HepG2 (cell line): Measurements from ENCODE around the gene TIMM9. TPM values are rescaled to one million over a fixed set of nuclear protein-coding genes. Genes with fewer than 3 reads are reported as not detected.

Source experiments
- DNMT3B ChIP-seq: conservative IDR thresholded peaks from 2 replicates; pipeline ENCODE4 v1.6.1; 2016; ENCODE audit warnings: missing biosample characterization, control low read depth
- HMGXB4 ChIP-seq, 2 experiments: sonication (generic) in 1 of 2; formaldehyde crosslinking in 1 of 2; IDR thresholded peaks; 2 replicates each; pipeline versions ENCODE4 v1.4.0 to v1.6.1; 2018 to 2020; ENCODE audit warnings: missing genetic modification reagents in 2 of 2, borderline replicate concordance in 1 of 2, low read depth in 1 of 2, mild to moderate bottlenecking in 1 of 2, missing biosample characterization in 1 of 2
- HOXA9 ChIP-seq: sonication (generic); formaldehyde crosslinking; IDR thresholded peaks from 2 replicates; pipeline ENCODE4 v1.8.1; 2022; ENCODE audit warnings: missing genetic modification reagents, mild to moderate bottlenecking, moderate library complexity, borderline replicate concordance
- IKZF4 ChIP-seq: sonication (generic); formaldehyde crosslinking; IDR thresholded peaks from 2 replicates; pipeline ENCODE4 v1.5.1; 2020; ENCODE audit warnings: borderline replicate concordance, mild to moderate bottlenecking, low read depth, missing genetic modification reagents; ENCODE audit errors: not compliant biosample characterization
- KDM3A ChIP-seq: IDR thresholded peaks from 2 replicates; pipeline ENCODE4 v1.6.1; 2018; ENCODE audit warnings: low read depth, missing compliant biosample characterization
- MAFK ChIP-seq, 2 experiments: IDR thresholded peaks in 1 of 2; conservative IDR thresholded peaks in 1 of 2; 2 replicates each; pipeline ENCODE4 v1.6.1; 2011; ENCODE audit warnings: improper control_type of control experiment in 2 of 2, low read length in 2 of 2
- MXD1 ChIP-seq: sonication (generic); formaldehyde crosslinking; IDR thresholded peaks from 2 replicates; pipeline ENCODE4 v1.4.0; 2020; ENCODE audit warnings: mild to moderate bottlenecking, missing genetic modification reagents
- PAWR ChIP-seq: sonication (generic); formaldehyde crosslinking; IDR thresholded peaks from 2 replicates; pipeline ENCODE4 v1.4.0; 2020; ENCODE audit warnings: missing genetic modification reagents, mild to moderate bottlenecking, borderline replicate concordance
- PCBP1 ChIP-seq: fragments of 200-400 bp; formaldehyde crosslinking; IDR thresholded peaks from 2 replicates; pipeline ENCODE4 v1.6.1; 2017; ENCODE audit warnings: mild to moderate bottlenecking, low read depth, low read length, borderline replicate concordance
- PHF20 ChIP-seq: sonication (generic); formaldehyde crosslinking; IDR thresholded peaks from 2 replicates; pipeline ENCODE4 v1.5.0; 2020; ENCODE audit warnings: mild to moderate bottlenecking, missing genetic modification reagents
- RBM39 ChIP-seq: fragments of 200-400 bp; formaldehyde crosslinking; IDR thresholded peaks from one replicate; pipeline ENCODE4 v1.6.1; 2018; ENCODE audit warnings: antibody characterized with exemption, mild to moderate bottlenecking, low read depth, low read length; ENCODE audit not compliant: poor library complexity, severe bottlenecking
- REXO4 ChIP-seq: sonication (generic); formaldehyde crosslinking; IDR thresholded peaks from 2 replicates; pipeline ENCODE4 v1.8.0; 2022; ENCODE audit warnings: missing genetic modification reagents, mild to moderate bottlenecking, borderline replicate concordance
- RNF2 ChIP-seq: fragments of 450-650 bp; conservative IDR thresholded peaks from 2 replicates; pipeline ENCODE4 v1.6.1; 2016; ENCODE audit warnings: low read depth
- SUZ12 ChIP-seq: fragments of 150-350 bp; IDR thresholded peaks from 2 replicates; pipeline ENCODE4 v1.6.1; 2014; ENCODE audit warnings: low read depth, low read length
- TCF7L2 ChIP-seq: IDR thresholded peaks from 2 replicates; pipeline ENCODE4 v1.6.1; 2011; ENCODE audit warnings: mild to moderate bottlenecking, low read depth, low read length, moderate library complexity
- THYN1 ChIP-seq: sonication (generic); formaldehyde crosslinking; IDR thresholded peaks from 2 replicates; pipeline ENCODE4 v1.8.1; 2023; ENCODE audit warnings: low read depth, mild to moderate bottlenecking, moderate library complexity, missing genetic modification reagents, borderline replicate concordance
- ZBTB1 ChIP-seq: sonication (generic); formaldehyde crosslinking; IDR thresholded peaks from 2 replicates; pipeline ENCODE4 v1.4.0; 2020; ENCODE audit warnings: missing genetic modification reagents, borderline replicate concordance
- ZC3H13 ChIP-seq: sonication (generic); formaldehyde crosslinking; IDR thresholded peaks from 2 replicates; pipeline ENCODE4 v1.8.1; 2023; ENCODE audit warnings: mild to moderate bottlenecking, missing genetic modification reagents, moderate library complexity
- ZFP36L2 ChIP-seq: sonication (generic); formaldehyde crosslinking; IDR thresholded peaks from 2 replicates; pipeline ENCODE4 v1.4.0; 2020; ENCODE audit warnings: missing genetic modification reagents
- ZNF12 ChIP-seq: sonication (generic); formaldehyde crosslinking; IDR thresholded peaks from 2 replicates; pipeline ENCODE4 v1.5.0; 2020; ENCODE audit warnings: missing genetic modification reagents
- ZNF280B ChIP-seq: sonication (generic); formaldehyde crosslinking; IDR thresholded peaks from 2 replicates; pipeline ENCODE4 v1.5.0; 2020; ENCODE audit warnings: missing genetic modification reagents, mild to moderate bottlenecking, borderline replicate concordance
- ZNF383 ChIP-seq: sonication (generic); formaldehyde crosslinking; IDR thresholded peaks from 2 replicates; pipeline ENCODE4 v1.4.0; 2020; ENCODE audit warnings: missing genetic modification reagents, mild to moderate bottlenecking, borderline replicate concordance
- ZNF576 ChIP-seq: sonication (generic); formaldehyde crosslinking; IDR thresholded peaks from 2 replicates; pipeline ENCODE4 v1.4.0; 2020; ENCODE audit warnings: mild to moderate bottlenecking, missing genetic modification reagents
- ZNF703 ChIP-seq: sonication (generic); formaldehyde crosslinking; IDR thresholded peaks from 2 replicates; pipeline ENCODE4 v1.5.1; 2020; ENCODE audit warnings: missing genetic modification reagents, mild to moderate bottlenecking, moderate library complexity, borderline replicate concordance
- polyA plus RNA-seq, 8 experiments: library from polyadenylated mRNA; depleted of rRNA in 3 of 8; stranded (reverse) in 7 of 8; unstranded in 1 of 8; fragments of >200 nt; fragmentation: Illumina TruSeq in 4 of 8; extraction: Trizol in 4 of 8; gene quantifications; 2 replicates each; pipeline versions ENCODE4 v1.2.1 to v1.2.3, GENCODE V29; 2011 to 2016; ENCODE audit warnings: low read depth in 4 of 8, missing spikeins in 1 of 8, mixed read lengths in 1 of 8; ENCODE audit not compliant: insufficient read depth in 1 of 8
- total RNA-seq, 5 experiments: library from RNA; depleted of rRNA; stranded (reverse); fragments of >200 nt; fragmentation: Illumina TruSeq; extraction: Trizol; gene quantifications; 2 replicates each; pipeline ENCODE4 v1.2.3, GENCODE V29; 2016; ENCODE audit warnings: low read depth in 1 of 5

The TIMM9 gene
- total and polyA plus RNA-seq, 2 of the 13 experiments (the other 11 are each of a cell fraction or from before 2014, with no cell fraction given): 30.5 to 42.5 TPM

GRCh38 chr14:58395812-58396788, 31.2 kb downstream of the TIMM9 start, which contains the start of gene TOMM20L (continued):
- TF ChIP-seq RBM39: peak; percentile 19
- TF ChIP-seq DNMT3B: no peak
- TF ChIP-seq KDM3A: 0 out of 2 replicates have a peak, but pooled peaks have one; percentile 6
- peak; percentile 34; the same call in 1 of the 2 replicates for TF ChIP-seq PHF20 (CRISPR knock-in tag)
- TF ChIP-seq ZC3H13 (CRISPR knock-in tag): peak; percentile 66; the same call in 1 of the 2 replicates
- no peak for TF ChIP-seq PAWR (CRISPR knock-in tag)
- no peak for TF ChIP-seq PCBP1
- TF ChIP-seq HMGXB4 (CRISPR knock-in tag; IDR thresholded peaks at IDR 0.05; ENCODE audit: borderline replicate concordance in 1 of 2, low read depth in 1 of 2): peak; percentile 70 to 86; a peak in 3 of 4 replicates
- TF ChIP-seq MXD1: no peak; the same call in 1 of the 2 replicates
- TF ChIP-seq THYN1 (CRISPR knock-in tag): no peak
- TF ChIP-seq ZFP36L2: no peak
- 0 out of 2 replicates have a peak, but pooled peaks have one; percentile 74 for TF ChIP-seq HOXA9 (CRISPR knock-in tag)
- no peak for TF ChIP-seq SUZ12
- TF ChIP-seq ZNF576 (CRISPR knock-in tag): no peak
- TF ChIP-seq RNF2: peak; percentile 84
- TF ChIP-seq ZNF12 (CRISPR knock-in tag): no peak; the same call in 1 of the 2 replicates
- peak; percentile 85 for TF ChIP-seq IKZF4 (CRISPR knock-in tag)
- no peak for TF ChIP-seq TCF7L2
- TF ChIP-seq MAFK (conservative IDR thresholded peaks at IDR 0.05 in 1 of 2, IDR thresholded peaks at IDR 0.05 in 1 of 2; ENCODE audit: low read length in 2 of 2): no peak
- TF ChIP-seq ZBTB1 (CRISPR knock-in tag): no peak
- peak; percentile 66; the same call in 1 of the 2 replicates for TF ChIP-seq ZNF383 (CRISPR knock-in tag)
- TF ChIP-seq REXO4 (CRISPR knock-in tag): peak; percentile 74; the same call in 1 of the 2 replicates
- 0 out of 2 replicates have a peak, but pooled peaks have one; percentile 64 for TF ChIP-seq ZNF703 (CRISPR knock-in tag)
- TF ChIP-seq ZNF280B (CRISPR knock-in tag): peak; percentile 15; the same call in 1 of the 2 replicates
